Tongue (tissue), 2 donors: ENCODE results near the gene LIX1L. TPM values are rescaled to one million over a fixed set of nuclear protein-coding genes. Genes with fewer than 3 reads are reported as not detected.
A peak's percentile ranks its signal among the peaks of the same experiment; 100 is the strongest.

Source experiments
- DNase-seq: peaks from one replicate; pipeline ENCODE4 v3.0.0-alpha.2; 2015
- total RNA-seq: library from RNA; depleted of rRNA; stranded (reverse); fragments of >200 nt; gene quantifications from one replicate; pipeline ENCODE4 v1.2.3, GENCODE V29; 2014

The LIX1L gene
- total RNA-seq, 1 donor from 2014 or later = 28.3 TPM

- DNase-seq = peak; percentile 16
Observed at GRCh38 chr1:145963265-145964019, 5.6 kb upstream of the LIX1L start.

DNA sequence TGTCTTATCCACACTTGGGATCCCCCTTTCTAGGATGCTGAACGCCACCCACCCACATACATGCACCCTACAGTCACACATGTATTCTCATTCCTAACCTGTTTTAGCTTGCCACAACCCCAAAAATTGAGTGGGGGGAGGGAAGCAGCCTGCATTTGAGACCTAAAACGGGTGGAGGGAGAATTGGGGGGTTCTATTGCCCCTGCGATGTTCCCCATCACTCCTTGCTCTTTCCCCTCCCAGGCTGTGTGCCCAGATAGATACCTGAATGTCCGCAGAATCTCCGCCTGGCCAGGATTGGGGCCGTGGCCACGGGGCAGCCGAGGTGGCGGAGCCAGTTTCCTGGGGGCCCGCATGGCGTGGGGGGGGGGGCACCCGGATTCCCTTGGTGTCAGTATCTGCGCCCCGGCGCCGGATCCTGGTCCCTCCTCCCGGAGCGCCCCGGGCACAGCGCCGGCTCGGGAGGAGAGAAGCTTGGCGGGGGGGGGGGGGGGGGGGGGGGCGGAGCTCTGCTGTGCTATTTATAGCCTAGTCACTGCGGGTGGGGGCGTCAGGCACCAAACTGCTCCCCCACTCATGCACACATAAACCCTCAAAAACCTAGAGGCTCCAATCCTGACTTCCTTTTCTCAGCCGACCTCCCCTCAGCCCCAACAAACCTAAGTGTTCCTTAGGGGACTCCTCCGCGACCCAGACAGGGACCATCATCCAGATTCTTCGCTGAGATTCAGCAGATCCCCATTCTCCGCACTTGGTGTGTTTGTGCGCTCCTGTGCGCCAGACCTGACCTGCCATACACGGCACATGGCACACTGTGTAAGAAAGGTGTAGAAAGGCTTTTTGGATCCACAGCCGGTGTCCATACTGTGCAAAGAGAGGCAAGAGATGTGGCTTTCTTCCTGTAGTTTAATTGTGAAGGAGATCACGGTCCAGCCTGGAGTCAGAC, 4.6 kb upstream of the LIX1L start:
- peak; percentile 54 for DNase-seq

- peak; percentile 40 for DNase-seq
Observed at GRCh38 chr1:145961425-145962156, 3.8 kb upstream of the LIX1L start.

DNA sequence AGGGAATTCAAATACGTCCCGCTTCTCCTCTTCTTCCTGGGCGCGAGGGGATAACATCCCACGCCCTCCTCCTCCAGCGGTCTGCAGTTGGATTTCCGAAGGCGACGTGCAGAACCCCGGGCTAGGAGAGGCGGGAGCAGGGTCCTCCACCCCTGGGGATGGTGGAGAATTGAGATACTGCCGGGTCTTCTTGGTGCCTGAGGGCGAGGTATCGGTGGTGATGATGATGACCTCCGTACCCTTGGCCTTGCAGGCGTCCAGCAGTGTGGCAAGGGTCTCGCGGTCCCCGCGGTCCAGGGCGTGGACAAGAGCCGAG, 3.2 kb upstream of the LIX1L start:
- no peak for DNase-seq

GRCh38 chr1:145960468-145961108, 2.8 kb upstream of the LIX1L start:
- DNase-seq = peak; percentile 85

GRCh38 chr1:145959957-145960467, 2.2 kb upstream of the LIX1L start:
- no peak for DNase-seq

GRCh38 chr1:145959333-145959732, 1.5 kb upstream of the LIX1L start:
- DNase-seq = no peak

DNA sequence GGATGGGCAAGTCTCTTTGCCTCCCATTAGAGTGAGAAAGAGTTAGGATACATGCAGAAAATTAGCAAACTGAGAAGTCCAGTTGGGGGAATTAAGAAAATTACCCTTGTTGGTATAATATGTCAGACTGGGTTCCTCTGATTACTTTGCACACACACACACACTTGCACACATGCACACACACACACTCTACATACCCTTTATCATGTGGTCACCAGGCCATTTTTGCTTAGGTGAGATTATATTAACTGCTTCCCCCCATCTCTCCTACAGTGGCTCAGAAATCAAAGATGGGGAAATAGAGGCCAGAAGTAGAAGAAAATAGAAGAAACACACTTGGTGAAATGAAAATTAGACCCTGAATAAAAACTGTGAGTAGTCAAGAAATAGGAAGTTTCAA, 917 bp upstream of the LIX1L start:
- no peak for DNase-seq

DNA sequence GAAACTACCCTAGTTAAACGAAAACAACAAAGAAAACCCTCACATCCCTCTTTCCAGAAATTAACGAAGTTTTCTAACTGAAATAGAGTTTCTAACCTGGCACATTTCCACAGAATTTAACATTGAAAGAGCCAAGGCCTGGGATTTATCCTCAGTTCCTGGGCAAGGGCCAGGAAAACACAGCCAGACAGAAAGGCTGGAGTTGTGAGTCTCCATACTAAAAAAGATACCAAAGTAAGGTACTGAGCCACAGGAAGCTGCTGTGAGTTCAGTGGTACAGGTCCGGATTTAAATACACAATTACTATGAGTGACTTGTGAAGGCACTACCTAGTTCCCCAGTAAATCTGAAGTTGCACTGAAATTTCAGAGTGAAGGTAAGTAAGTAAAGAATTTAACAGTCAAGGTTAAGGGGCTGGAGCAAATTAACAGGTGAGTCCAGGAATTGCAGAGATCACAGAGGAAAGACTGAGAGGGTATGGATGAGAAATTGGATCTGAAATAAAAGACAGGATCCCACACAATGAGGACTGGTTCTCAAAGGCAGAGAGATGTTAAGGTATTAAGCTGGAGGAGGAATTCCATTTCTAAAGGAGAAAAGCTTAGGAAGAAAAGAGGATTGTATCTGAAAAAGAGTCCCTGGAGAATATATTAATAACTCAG, 905 bp downstream of the LIX1L start:
- DNase-seq = peak; percentile 79

DNA sequence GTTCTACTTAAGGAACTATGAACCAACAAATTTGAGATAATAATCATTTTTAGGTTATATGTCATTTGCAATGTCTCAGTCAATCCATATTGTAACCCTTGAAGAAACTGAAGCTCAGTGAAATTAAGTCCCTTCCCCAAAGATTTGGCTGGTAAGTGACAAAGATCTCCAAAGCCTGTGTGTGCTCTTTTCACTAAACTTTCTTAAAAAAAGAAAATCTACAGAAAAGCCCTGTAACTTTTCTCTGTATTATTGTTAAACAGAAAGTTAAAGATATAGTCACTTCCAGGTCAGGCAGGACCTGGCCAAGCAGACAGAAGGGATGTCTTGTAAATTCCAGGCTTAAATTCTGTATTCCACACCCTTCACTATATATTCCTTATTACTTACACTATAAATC, 1.5 kb downstream of the LIX1L start:
- DNase-seq = no peak

GRCh38 chr1:145955436-145955835, 2.4 kb downstream of the LIX1L start:
- peak; percentile 26 for DNase-seq

DNA sequence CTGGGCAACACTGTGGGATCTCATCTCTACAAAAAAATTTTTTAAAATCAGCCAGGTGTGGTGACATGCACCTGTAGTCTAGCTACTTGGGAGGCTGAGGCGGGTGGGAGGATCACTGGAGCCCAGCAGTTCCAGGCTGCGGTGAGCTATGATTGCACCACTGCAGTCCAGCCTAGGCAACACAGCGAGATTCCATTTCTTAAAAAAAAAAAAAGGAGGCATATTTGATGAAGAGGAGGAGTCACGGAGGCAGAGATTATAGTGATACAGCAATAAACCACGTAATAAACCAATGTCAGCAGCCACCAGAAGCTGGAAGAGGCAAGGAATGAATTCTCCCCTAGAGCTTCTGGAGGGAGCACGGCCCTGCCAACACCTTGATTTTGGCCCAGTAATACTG, 4.0 kb downstream of the LIX1L start:
- no peak for DNase-seq

DNA sequence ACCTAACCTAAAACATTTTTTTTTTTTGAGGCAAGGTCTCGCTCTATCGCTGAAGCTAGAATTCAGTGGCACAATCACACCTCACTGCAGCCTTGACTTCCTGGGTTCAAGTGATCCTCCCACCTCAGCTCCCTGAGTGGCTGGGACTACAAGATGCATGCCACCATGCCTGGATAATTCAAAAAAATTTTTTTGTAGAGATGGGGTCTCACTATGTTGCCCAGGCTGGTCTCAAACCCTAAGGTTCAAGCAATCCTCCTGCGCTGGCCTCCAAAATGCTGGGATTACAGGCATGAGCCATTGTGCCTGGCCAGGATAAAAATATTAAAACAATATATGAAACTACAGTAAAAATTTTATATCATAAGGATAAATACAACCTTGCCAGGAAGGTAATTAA, 4.9 kb downstream of the LIX1L start:
- no peak for DNase-seq

DNA sequence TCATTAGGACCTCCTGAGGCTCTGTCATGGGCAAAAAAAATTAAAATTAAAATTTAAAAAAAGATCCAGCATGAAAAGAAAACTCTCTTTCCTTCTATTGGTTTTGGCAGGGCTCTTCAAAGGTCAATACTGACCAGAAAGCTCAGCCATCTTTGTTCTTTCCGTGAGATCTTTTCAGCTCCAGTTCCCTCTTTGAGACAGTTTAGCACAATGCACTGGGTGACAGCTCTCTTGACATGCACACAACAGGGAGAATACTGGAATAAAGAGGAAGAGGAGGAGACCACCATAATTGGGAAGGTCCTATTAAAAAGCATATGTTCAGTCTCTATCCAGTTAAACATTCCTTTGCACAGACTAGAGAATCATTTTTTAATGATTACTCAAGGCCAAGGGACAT, 6.3 kb downstream of the LIX1L start:
- DNase-seq = no peak

GRCh38 chr1:145949219-145949618, 8.6 kb downstream of the LIX1L start:
- DNase-seq = no peak

DNA sequence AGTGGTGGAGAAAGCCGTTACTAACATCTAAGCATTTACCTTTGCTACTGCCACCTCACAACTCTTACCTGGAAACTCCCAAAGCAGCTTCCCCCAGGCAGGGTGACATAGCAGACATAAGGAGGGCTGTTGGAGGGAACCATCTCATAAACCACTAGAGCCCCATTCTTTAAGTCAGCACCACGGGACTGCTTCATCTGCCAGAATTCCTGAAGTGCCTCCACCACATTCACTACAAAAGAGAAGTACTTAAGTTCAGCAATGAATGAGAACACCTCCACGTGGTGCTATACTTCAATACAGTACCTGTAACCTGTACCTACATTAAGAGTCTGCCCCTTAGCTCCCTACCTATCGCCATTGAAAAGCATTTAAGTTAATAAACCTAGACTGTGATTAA, 10.3 kb downstream of the LIX1L start:
- no peak for DNase-seq

- no peak for DNase-seq
Observed at GRCh38 chr1:145946477-145946986, 11.3 kb downstream of the LIX1L start.

GRCh38 chr1:145944532-145944931, 13.3 kb downstream of the LIX1L start:
- no peak for DNase-seq

- DNase-seq = no peak
Observed at GRCh38 chr1:145942871-145943270, 14.9 kb downstream of the LIX1L start.

- no peak for DNase-seq
Observed at GRCh38 chr1:145942405-145942804, 15.4 kb downstream of the LIX1L start.

DNA sequence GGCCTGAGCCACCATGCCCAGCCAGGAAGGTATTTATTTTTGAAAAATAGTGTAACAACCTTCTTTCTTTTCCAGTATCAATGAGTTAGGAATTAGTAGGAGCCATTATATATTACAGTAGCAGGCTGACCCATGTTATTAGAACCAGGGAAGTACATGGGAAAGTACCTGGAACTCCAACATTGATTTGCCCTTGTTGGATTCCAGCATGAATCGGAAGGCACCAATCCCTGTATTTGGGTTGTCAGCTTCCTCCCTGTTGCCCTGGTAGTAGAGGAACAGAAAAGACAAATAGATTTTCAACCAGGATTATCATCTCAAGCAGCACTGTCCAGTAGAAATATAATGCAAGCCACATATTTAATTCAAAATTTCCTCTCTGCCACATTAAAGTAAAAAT, 20.4 kb downstream of the LIX1L start:
- no peak for DNase-seq
